Smooth muscle cell (in vitro differentiated cells): Measurements from ENCODE around the gene COL21A1. TPM values are rescaled to one million over a fixed set of nuclear protein-coding genes. Genes with fewer than 3 reads are reported as not detected.

ENCODE experiments used
- DNase-seq: peaks from one replicate; lab custom pipeline; 2025; ENCODE audit not compliant: unreplicated experiment; lab: John Stamatoyannopoulos, UW
- H2AFZ ChIP-seq: fragments of 200-600 bp; sonication (generic); 2 replicates; pipeline ENCODE4 v1.6.0; 2016; ENCODE audit warnings: antibody characterized with exemption, low read depth, mild to moderate bottlenecking
- H3F3A ChIP-seq: fragments of 200-600 bp; sonication (generic); 2 replicates; pipeline ENCODE4 v1.6.0; 2017; ENCODE audit warnings: antibody characterized with exemption, low read depth
- H3K27ac ChIP-seq: fragments of 200-600 bp; sonication (generic); 2 replicates; pipeline ENCODE4 v1.5.1; 2016; ENCODE audit warnings: low read depth, mild to moderate bottlenecking
- H3K27me3 ChIP-seq: fragments of 200-600 bp; sonication (generic); 2 replicates; pipeline ENCODE4 v1.6.1; 2016; ENCODE audit warnings: low read depth, mild to moderate bottlenecking
- H3K36me3 ChIP-seq: fragments of 200-600 bp; sonication (generic); 2 replicates; pipeline ENCODE4 v1.5.1; 2016; ENCODE audit warnings: low read depth
- H3K4me1 ChIP-seq: fragments of 200-600 bp; sonication (generic); 2 replicates; pipeline ENCODE4 v1.5.1; 2016; ENCODE audit warnings: low read depth
- H3K4me2 ChIP-seq: fragments of 200-600 bp; sonication (generic); 2 replicates; pipeline ENCODE4 v1.6.0; 2016; ENCODE audit warnings: mild to moderate bottlenecking
- H3K4me3 ChIP-seq: fragments of 200-600 bp; sonication (generic); 2 replicates; pipeline ENCODE4 v1.5.1; 2016; ENCODE audit warnings: mild to moderate bottlenecking
- H3K79me2 ChIP-seq: fragments of 200-600 bp; sonication (generic); 2 replicates; pipeline ENCODE4 v1.6.0; 2016; ENCODE audit warnings: low read depth, mild to moderate bottlenecking
- H3K9ac ChIP-seq: fragments of 200-600 bp; sonication (generic); 2 replicates; pipeline ENCODE4 v1.6.0; 2016; ENCODE audit warnings: low read depth
- H3K9me3 ChIP-seq: fragments of 200-600 bp; sonication (generic); replicated peaks from 2 replicates; pipeline ENCODE4 v1.5.1; 2016; ENCODE audit warnings: low read depth
- H4K20me1 ChIP-seq: fragments of 200-600 bp; sonication (generic); 2 replicates; pipeline ENCODE4 v1.6.0; 2016; ENCODE audit warnings: low read depth
- whole genome bisulfite sequencing: methylation state at CpG from one replicate; pipeline ENCODE4 v1.1.7; 2016; ENCODE audit warnings: low lambda C conversion rate; 5-methylcytosine and 5-hydroxymethylcytosine counted together
- polyA plus RNA-seq: library from polyadenylated mRNA; unstranded; fragments of >200 nt; fragmentation: Nextera tagmentation; extraction: Ambion mirVana; gene quantifications from 2 replicates; pipeline ENCODE4 v1.2.1, GENCODE V29; 2016
- total RNA-seq: library from RNA; depleted of rRNA; stranded (reverse); fragments of >200 nt; gene quantifications from 2 replicates; pipeline ENCODE4 v1.2.3, GENCODE V29; 2014
- TF ChIP-seq, protein P1 (sequence below): fragments of 200-600 bp; sonication (generic); IDR thresholded peaks from 2 replicates; pipeline ENCODE4 v1.5.1; 2017; ENCODE audit warnings: borderline replicate concordance, mild to moderate bottlenecking, antibody characterized with exemption; ENCODE audit not compliant: insufficient read depth, poor library complexity, severe bottlenecking

The COL21A1 gene
- total and polyA plus RNA-seq, 2 experiments from 2014 or later = 5.8 to 8.2 TPM

DNA sequence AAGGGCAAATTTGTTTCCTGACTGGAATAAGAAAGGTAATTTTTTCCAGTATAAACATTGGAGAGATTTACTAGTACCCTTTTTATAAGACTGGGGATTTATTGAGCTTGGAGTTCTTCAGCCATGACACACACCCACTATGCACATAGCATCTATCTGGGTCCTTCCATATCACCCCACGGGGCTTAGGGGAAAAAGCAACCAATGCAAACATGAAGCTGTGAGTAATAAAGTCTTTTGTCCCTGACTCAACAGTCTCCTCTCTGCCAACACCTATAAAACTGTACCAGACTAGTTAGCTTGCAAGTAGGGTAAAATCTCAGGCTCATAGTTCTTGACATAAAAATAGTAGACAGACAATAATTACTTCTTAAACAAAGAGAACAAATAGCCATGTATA is 23.4 kb downstream of the COL21A1 start:
- peak overlapping the region; percentile 56 for H3K27ac ChIP-seq
- no peaks in the 10 kb centered on the region for H3K79me2 ChIP-seq
- 17% methylated on average over 1 of the region's 1 CpG for WGBS
- H2AFZ ChIP-seq = no peak overlapping the region
- peaks cover 4% of the 10 kb centered on the region for H3F3A ChIP-seq
- H3K9me3 ChIP-seq = no peaks in the 10 kb centered on the region
- no peaks in the 10 kb centered on the region for H3K36me3 ChIP-seq
- DNase-seq = no peak
- H4K20me1 ChIP-seq = no peaks in the 10 kb centered on the region
- TF ChIP-seq, protein P1, sequence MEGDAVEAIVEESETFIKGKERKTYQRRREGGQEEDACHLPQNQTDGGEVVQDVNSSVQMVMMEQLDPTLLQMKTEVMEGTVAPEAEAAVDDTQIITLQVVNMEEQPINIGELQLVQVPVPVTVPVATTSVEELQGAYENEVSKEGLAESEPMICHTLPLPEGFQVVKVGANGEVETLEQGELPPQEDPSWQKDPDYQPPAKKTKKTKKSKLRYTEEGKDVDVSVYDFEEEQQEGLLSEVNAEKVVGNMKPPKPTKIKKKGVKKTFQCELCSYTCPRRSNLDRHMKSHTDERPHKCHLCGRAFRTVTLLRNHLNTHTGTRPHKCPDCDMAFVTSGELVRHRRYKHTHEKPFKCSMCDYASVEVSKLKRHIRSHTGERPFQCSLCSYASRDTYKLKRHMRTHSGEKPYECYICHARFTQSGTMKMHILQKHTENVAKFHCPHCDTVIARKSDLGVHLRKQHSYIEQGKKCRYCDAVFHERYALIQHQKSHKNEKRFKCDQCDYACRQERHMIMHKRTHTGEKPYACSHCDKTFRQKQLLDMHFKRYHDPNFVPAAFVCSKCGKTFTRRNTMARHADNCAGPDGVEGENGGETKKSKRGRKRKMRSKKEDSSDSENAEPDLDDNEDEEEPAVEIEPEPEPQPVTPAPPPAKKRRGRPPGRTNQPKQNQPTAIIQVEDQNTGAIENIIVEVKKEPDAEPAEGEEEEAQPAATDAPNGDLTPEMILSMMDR = no peak
- no peak overlapping the region for H3K9ac ChIP-seq
- H3K27me3 ChIP-seq = no peaks in the 10 kb centered on the region
- H3K4me3 ChIP-seq = no peak overlapping the region
- H3K4me2 ChIP-seq = peak overlapping the region; percentile 59
- H3K4me1 ChIP-seq = peaks cover 5% of the 10 kb centered on the region

DNA sequence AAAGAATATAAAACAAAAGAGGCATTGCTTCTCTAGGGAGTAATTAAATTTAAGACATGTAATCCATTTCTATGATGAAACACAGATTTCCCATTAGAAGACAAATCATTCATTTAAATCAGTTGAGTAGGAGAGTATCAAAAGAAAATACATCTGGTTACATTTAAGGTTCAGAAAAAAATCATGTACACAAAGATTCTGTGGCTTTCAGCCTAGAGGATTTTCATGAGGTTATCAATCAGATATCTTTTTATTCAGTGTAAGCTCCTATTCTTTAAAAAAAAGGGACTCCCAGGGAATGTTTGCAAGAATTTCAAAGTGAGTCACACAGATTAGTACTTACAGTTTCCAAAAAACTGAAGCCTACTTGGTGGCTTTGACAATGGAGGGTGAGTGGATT is 24.9 kb downstream of the COL21A1 start:
- Histone ChIP-seq H3F3A (peaks cover 4% of the 10 kb centered on the region), H3K4me2 (no peak overlapping the region)
- DNase-seq = no peak

DNA sequence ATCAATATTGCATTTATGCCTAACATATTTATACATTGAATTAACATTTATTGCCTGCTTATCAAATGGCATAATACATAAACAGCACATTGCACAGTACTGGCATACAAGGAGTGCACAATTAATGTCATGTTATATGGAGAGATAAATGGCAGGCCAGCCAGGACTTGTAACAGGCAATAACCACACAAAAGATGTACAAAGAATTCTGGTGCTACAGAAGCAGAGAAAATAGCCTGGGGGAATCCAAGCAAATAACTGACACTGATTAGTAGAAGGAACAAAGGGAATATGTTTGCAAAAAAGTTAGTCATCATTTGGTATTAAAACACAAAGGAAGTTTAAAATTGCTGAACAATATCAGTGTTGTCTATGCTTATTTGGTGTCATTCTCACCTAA is 27.3 kb downstream of the COL21A1 start:
- TF ChIP-seq, protein P1 = no peak
- Histone ChIP-seq H3K27ac (no peak overlapping the region), H3K9me3 (no peaks in the 10 kb centered on the region), H3K4me2 (no peak overlapping the region), H2AFZ (no peak overlapping the region), H3K36me3 (no peaks in the 10 kb centered on the region), H3K27me3 (no peaks in the 10 kb centered on the region), H3K9ac (no peak overlapping the region), H3F3A (peaks cover 4% of the 10 kb centered on the region), H3K4me1 (peaks cover 5% of the 10 kb centered on the region), H4K20me1 (no peaks in the 10 kb centered on the region), H3K4me3 (no peak overlapping the region), H3K79me2 (no peaks in the 10 kb centered on the region)
- DNase-seq = no peak

More for the DNA sequence above, 24.9 kb downstream of the COL21A1 start:
- H3K79me2 ChIP-seq = no peaks in the 10 kb centered on the region
- no peak overlapping the region for H3K9ac ChIP-seq
- H3K27me3 ChIP-seq = no peaks in the 10 kb centered on the region
- H3K9me3 ChIP-seq = no peaks in the 10 kb centered on the region
- H3K4me3 ChIP-seq = no peak overlapping the region
- H3K36me3 ChIP-seq = no peaks in the 10 kb centered on the region
- no peaks in the 10 kb centered on the region for H4K20me1 ChIP-seq
- peaks cover 5% of the 10 kb centered on the region for H3K4me1 ChIP-seq
- H2AFZ ChIP-seq = no peak overlapping the region
- TF ChIP-seq, protein P1 = no peak
- H3K27ac ChIP-seq = peak overlapping the region; percentile 17

DNA sequence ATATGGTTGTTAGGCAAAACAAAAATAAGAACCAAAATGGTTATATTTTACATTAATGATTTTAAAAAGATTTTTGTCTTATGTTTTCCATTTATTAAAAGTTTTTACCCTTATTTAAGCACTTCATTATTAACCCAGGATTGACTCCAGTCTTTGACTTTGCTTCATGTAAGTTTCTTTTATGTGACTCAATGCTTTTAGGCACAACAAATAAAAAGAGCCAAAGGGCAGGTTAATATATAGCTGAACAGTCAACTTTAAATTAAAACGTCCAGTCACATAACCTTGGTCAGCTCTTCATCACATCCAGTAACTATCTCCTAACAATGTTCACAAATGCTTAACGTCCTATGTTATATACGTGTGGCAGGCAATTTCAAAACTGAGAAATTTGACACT is 32.7 kb downstream of the COL21A1 start:
- TF ChIP-seq, protein P1 = no peak

More for the DNA sequence above, 32.7 kb downstream of the COL21A1 start:
- 86% methylated on average over 3 of the region's 3 CpGs for WGBS
- no peaks in the 10 kb centered on the region for H3K9me3 ChIP-seq
- H4K20me1 ChIP-seq = no peaks in the 10 kb centered on the region
- no peaks in the 10 kb centered on the region for H3K4me1 ChIP-seq
- H3K79me2 ChIP-seq = no peaks in the 10 kb centered on the region
- H3F3A ChIP-seq = no peaks in the 10 kb centered on the region
- H3K4me3 ChIP-seq = no peak overlapping the region
- no peak for DNase-seq
- H3K9ac ChIP-seq = no peak overlapping the region
- H3K36me3 ChIP-seq = no peaks in the 10 kb centered on the region
- no peak overlapping the region for H3K4me2 ChIP-seq
- H2AFZ ChIP-seq = no peak overlapping the region
- no peak overlapping the region for H3K27ac ChIP-seq
- H3K27me3 ChIP-seq = no peaks in the 10 kb centered on the region
